Activated CD4-positive, alpha-beta memory T cell treated with anti-CD3 and anti-CD28 coated beads, Interleukin-2, amount 10 ng/mL, durations not matched to agents 7 days and 5 days (primary cell): ENCODE data around the gene WDFY1. TPM values are rescaled to one million over a fixed set of nuclear protein-coding genes. Genes with fewer than 3 reads are reported as not detected.

Experiments
- CTCF ChIA-PET: fragments of 350-600 bp; sonication (Branson Sonifier 250); formaldehyde crosslinking; loops from one replicate; lab custom pipeline; 2021; ENCODE audit warnings: antibody characterized with exemption, inconsistent platforms; lab: Charles Lee
- POLR2A ChIA-PET: fragments of 350-600 bp; sonication (Branson Sonifier 250); formaldehyde crosslinking; loops from one replicate; lab custom pipeline; 2021; ENCODE audit warnings: antibody characterized with exemption; lab: Charles Lee
- DNase-seq: peaks from one replicate; pipeline ENCODE4 v3.0.0-alpha.2; 2020
- H3K27ac Mint-ChIP-seq: one replicate; pipeline ENCODE4 v1.8.0; 2021; ENCODE audit warnings: mild to moderate bottlenecking, mixed read lengths
- H3K27me3 Mint-ChIP-seq: one replicate; pipeline ENCODE4 v1.8.0; 2021; ENCODE audit warnings: mixed read lengths
- H3K36me3 Mint-ChIP-seq: one replicate; pipeline ENCODE4 v1.8.0; 2021; ENCODE audit warnings: low read depth, mixed read lengths
- H3K4me1 Mint-ChIP-seq: one replicate; pipeline ENCODE4 v1.8.0; 2021; ENCODE audit warnings: mixed read lengths
- H3K4me3 Mint-ChIP-seq: one replicate; pipeline ENCODE4 v1.8.0; 2021; ENCODE audit warnings: mild to moderate bottlenecking, mixed read lengths
- H3K9me3 Mint-ChIP-seq: one replicate; pipeline ENCODE4 v1.8.0; 2021; ENCODE audit warnings: mixed read lengths
- total RNA-seq, 2 experiments: library from RNA; stranded (reverse); gene quantifications; one replicate each; pipeline ENCODE4 v1.2.3, GENCODE V29; 2021

The WDFY1 gene
- total RNA-seq, 2 experiments from 2014 or later: 66.2 to 70.9 TPM

DNA sequence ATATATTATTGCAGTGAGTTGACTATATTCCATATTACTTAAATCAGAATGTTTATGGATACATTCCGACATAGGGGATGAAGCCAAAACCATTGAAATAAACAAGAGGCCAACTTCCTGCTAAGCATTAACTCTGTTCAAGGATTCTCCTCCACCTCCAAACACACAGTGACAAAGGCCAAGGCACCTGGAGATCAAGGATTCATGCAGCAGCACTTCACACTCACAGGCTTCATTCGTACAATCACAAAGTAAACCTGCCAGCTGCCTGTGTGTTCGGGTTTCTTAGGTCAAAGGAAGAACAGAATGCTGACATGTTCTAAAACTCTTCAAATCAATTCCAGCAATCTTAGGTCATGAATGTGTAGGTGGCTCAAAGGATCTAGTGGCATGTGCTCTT lies 22.8 kb downstream of the WDFY1 start:
- no peak overlapping the region for H3K27ac Mint-ChIP-seq
- no peaks in the 10 kb centered on the region for H3K27me3 Mint-ChIP-seq
- peaks cover 39% of the 10 kb centered on the region for H3K36me3 Mint-ChIP-seq
- no peak overlapping the region for H3K4me3 Mint-ChIP-seq
- POLR2A ChIA-PET: no interaction called here
- CTCF ChIA-PET: no interaction called here
- H3K9me3 Mint-ChIP-seq: no peaks in the 10 kb centered on the region
- H3K4me1 Mint-ChIP-seq: peaks cover 17% of the 10 kb centered on the region
- DNase-seq: no peak

DNA sequence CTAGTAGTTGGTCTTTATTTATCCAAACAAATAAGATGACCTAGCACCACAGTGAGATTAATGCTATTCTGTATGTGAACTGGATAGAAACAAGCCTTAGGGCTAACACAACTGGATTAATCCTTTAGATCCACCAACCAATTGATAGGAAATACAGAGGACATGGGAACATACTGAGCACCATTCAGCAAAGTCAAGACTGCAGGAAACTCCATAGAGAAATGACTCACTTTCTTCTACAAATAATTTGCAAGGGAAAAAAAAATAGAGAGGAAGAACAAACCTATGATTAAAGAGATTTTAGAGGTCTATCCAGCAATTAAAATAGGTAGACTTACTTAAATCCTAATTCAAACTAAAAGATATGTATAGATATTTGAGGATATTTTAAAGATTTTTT lies 23.9 kb downstream of the WDFY1 start:
- Mint-ChIP-seq H3K27me3 (no peaks in the 10 kb centered on the region), H3K27ac (no peak overlapping the region)
- POLR2A ChIA-PET: no interaction called here

DNA sequence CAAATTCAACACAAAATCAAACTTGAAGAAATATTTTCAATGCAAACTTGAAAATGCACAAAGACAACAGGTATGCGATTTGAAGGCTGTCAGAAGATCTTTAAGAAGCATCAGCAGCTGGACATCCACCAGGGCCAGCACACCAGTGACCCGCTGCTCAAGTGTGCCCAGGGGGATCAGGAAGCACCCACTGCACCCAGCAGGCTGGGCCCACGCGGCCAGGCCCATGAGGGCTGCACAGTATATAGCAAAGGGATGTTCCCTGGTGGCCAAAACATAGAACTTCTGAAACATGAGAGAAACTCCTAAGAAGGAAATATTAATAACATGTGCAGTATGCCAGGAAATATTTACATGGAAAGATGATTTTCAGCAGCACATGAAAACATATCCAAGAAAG lies 25.0 kb downstream of the WDFY1 start:
- no peak overlapping the region for H3K27ac Mint-ChIP-seq
- POLR2A ChIA-PET: interaction anchor here (0.6 kb wide), 1 partner anchor 22 kb away, joined by 5 read pairs; no protein-coding TSS in a partner anchor
- H3K4me3 Mint-ChIP-seq: no peak overlapping the region
- peaks cover 50% of the 10 kb centered on the region for H3K36me3 Mint-ChIP-seq
- H3K27me3 Mint-ChIP-seq: no peaks in the 10 kb centered on the region
- H3K4me1 Mint-ChIP-seq: peaks cover 17% of the 10 kb centered on the region
- CTCF ChIA-PET: no interaction called here
- H3K9me3 Mint-ChIP-seq: no peaks in the 10 kb centered on the region
- DNase-seq: no peak

More for the DNA sequence above, 23.9 kb downstream of the WDFY1 start:
- Mint-ChIP-seq H3K36me3 (peaks cover 43% of the 10 kb centered on the region), H3K4me1 (peaks cover 17% of the 10 kb centered on the region), H3K9me3 (no peaks in the 10 kb centered on the region), H3K4me3 (no peak overlapping the region)
- CTCF ChIA-PET: no interaction called here
- DNase-seq: no peak

DNA sequence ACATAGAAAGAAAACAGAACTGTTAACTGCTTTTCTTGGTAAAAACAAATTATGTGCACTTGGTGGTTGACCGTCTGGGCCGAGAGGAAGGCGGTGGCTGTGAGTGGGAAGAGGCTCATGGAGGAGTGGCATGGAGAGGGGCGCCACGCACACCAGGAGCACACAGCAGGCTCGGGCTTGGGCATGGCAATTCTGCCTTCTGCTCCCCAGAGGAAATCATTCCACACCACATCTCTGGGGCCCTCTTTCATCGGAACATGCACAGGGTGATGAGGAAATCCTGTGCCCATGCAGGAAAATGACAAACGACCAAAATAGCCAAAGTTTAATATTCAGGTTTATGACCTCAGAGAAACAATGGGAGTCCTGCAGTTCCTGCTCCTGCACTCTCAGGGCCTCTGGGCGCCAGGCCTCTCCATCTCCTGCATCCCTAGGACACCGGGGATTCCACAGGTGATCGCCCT lies 26.4 kb downstream of the WDFY1 start:
- ChIA-PET CTCF (no interaction called here), POLR2A (no interaction called here)
- DNase-seq: no peak
- no peak overlapping the region for H3K4me3 Mint-ChIP-seq
- peaks cover 50% of the 10 kb centered on the region for H3K36me3 Mint-ChIP-seq
- no peaks in the 10 kb centered on the region for H3K27me3 Mint-ChIP-seq
- H3K27ac Mint-ChIP-seq: no peak overlapping the region
- peaks cover 17% of the 10 kb centered on the region for H3K4me1 Mint-ChIP-seq
- no peaks in the 10 kb centered on the region for H3K9me3 Mint-ChIP-seq

DNA sequence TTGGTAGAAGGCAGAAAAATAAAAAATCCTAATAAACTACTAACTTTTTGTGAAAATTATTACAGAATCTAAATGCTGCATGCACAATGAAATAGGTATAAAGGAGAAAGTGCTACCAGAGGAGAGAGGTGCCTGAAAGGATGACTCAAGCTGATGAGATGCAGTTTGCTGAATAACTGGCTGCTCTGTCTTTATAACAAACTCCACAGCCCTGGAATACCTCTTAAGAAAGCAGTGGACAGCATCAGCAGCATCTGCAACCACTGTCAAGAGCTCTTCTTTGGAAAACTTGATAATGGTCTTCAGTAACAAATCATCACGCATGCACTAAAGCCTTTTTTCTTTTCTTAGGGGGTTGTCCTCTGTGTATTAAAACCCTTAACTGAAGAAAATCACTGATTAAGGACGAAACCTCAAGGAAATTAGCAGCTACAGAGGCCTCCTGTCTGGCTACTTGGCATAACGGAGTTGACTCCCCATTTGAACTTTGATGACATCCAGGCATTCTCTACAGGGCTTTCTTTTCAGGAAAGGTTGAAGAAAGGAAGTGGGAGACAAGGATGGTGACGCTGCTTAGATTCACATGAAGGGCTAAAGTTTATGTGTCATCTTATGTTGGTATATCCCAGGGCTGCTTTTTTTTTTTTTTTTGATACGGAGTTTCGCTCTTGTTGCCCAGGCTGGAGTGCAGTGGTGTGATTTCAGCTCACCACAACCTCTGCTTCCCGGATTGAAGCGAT lies 28.8 kb downstream of the WDFY1 start:
- ChIA-PET POLR2A (no interaction called here), CTCF (no interaction called here)
- no peak for DNase-seq
- no peak overlapping the region for H3K4me3 Mint-ChIP-seq
- no peaks in the 10 kb centered on the region for H3K9me3 Mint-ChIP-seq
- H3K36me3 Mint-ChIP-seq: peaks cover 47% of the 10 kb centered on the region
- peaks cover 7% of the 10 kb centered on the region for H3K4me1 Mint-ChIP-seq
- H3K27me3 Mint-ChIP-seq: no peaks in the 10 kb centered on the region
- no peak overlapping the region for H3K27ac Mint-ChIP-seq

DNA sequence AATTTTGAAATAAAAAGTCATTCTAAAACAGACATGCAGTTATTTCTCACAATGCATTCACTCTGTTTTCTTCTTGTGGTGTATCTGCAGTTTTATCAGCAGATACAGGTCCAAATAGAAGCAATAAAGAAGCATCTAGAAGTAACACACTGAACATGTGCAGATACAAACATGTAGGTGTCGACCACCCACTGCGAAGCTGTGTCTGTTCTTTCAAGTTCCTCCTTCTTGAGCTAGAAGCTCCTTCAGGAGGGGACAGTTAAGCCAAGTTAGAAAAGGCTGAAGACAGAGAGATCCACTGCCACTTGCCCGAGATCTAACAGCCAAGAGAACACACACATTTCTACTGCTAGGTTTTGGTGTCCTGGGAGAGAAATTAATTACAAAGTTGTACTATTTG lies 30.1 kb downstream of the WDFY1 start:
- CTCF ChIA-PET: interaction anchor here (0.9 kb wide), 1 partner anchor 9 kb away, joined by 3 read pairs; no protein-coding TSS in a partner anchor
- H3K36me3 Mint-ChIP-seq: peaks cover 48% of the 10 kb centered on the region

DNA sequence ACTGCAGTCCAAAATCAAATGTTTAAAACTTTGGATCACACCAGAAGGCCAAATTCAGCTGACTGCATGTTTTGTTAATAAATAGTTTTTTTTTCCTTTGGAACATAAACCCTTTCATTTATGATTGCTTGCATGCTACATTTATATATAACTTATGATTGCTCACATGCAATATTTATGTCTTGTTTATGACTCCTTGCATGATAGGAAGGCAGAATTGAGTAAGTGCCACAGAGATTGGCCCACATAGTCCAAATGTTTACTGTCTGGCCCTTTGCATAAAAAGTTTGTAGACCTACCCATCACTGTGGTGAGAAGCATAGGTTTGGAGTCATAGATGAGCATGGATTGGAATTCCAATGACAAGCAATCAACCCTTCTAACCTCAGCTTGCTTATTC lies 30.8 kb downstream of the WDFY1 start:
- no peaks in the 10 kb centered on the region for H3K9me3 Mint-ChIP-seq
- H3K4me1 Mint-ChIP-seq: peaks cover 9% of the 10 kb centered on the region
- H3K4me3 Mint-ChIP-seq: no peak overlapping the region
- no peak for DNase-seq
- ChIA-PET POLR2A (no interaction called here), CTCF (interaction anchor here (0.9 kb wide), 1 partner anchor 8 kb away, joined by 3 read pairs; no protein-coding TSS in a partner anchor)
- H3K27me3 Mint-ChIP-seq: no peaks in the 10 kb centered on the region
- H3K27ac Mint-ChIP-seq: no peak overlapping the region
- H3K36me3 Mint-ChIP-seq: peaks cover 50% of the 10 kb centered on the region

More for the DNA sequence above, 30.1 kb downstream of the WDFY1 start:
- POLR2A ChIA-PET: interaction anchor here (0.7 to 1.2 kb wide), 2 partner anchors 12 to 50 kb away, joined by 3 read pairs; no protein-coding TSS in a partner anchor
- no peaks in the 10 kb centered on the region for H3K27me3 Mint-ChIP-seq
- H3K27ac Mint-ChIP-seq: no peak overlapping the region
- H3K9me3 Mint-ChIP-seq: no peaks in the 10 kb centered on the region
- DNase-seq: no peak
- H3K4me3 Mint-ChIP-seq: no peak overlapping the region
- peaks cover 4% of the 10 kb centered on the region for H3K4me1 Mint-ChIP-seq

DNA sequence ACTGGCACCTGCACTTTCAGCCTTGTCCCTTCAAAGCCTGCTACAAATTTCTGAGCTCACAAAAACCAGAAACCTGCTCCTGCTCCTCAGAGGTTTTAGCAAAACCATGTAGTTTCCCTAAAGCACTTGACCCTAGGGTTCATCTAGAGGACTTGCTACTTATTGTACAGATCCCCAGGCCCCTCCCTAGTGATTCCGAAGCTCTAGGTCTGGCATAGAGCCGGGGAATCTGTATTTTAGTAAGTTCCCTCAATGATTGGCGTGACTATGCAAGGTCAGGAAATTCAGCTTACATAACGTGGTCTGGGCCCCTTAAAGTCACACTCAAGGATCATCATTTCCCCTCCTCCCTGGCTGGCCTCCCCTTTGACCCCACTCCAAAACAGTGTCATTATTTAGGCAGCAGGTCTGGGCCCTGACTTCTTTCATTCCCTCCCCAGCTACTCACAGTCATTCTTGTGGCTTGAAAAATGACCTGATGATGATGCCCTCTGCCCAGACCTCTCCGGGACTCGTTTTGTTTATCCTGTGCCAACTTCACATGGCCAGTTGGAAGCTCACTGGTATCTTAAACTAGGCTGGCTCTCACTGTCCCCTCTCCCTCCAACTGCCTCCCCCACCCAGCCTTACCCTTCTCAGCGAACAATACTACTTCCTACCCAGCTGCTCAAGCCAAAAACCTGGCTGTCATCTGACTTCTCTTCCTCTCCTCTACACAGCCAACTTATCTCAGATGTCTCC lies 36.0 kb downstream of the WDFY1 start:
- ChIA-PET POLR2A (interaction anchor here (1.1 kb wide), 1 partner anchor 32 kb away, joined by 4 read pairs; no protein-coding TSS in a partner anchor), CTCF (no interaction called here)
- Mint-ChIP-seq H3K27ac (no peak overlapping the region), H3K27me3 (no peaks in the 10 kb centered on the region), H3K36me3 (peaks cover 37% of the 10 kb centered on the region), H3K9me3 (no peaks in the 10 kb centered on the region), H3K4me3 (no peak overlapping the region), H3K4me1 (peaks cover 16% of the 10 kb centered on the region)
- DNase-seq: no peak

DNA sequence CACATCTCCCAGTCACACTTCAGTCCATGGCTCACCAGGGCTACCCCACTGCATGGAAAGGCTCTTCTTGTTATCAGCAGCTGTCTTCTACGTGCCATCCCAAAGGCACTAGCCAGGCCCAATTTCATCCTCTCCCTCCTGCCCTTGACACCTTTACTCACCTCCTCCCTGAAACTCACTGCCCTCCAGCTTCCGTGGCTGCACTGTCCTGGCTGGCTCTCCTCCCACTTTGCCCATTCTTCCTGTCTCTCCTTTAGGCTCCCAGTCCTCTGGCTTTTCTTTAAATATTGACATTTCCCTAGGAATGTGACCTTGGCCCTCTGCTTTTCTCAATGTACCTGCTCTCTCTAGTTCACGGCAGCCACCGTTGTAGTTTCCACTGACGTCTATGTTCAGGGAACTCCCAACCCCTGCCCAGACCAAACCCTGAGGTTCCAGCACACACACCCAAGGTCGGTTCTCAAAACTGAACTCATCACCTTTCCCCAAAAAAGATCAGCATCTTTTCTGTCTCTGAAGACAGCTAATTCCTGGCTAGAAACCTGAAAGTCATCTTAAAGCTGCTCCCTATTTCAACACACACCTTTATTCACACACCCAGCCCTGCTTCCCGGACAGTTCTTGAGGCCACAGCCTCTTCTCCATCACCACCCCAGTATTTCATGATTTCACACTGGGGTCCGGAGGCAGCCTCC lies 36.7 kb downstream of the WDFY1 start:
- ChIA-PET CTCF (no interaction called here), POLR2A (interaction anchor here (0.7 kb wide), 1 partner anchor 53 kb away, joined by 3 read pairs; no protein-coding TSS in a partner anchor)
- no peaks in the 10 kb centered on the region for H3K9me3 Mint-ChIP-seq
- peaks cover 39% of the 10 kb centered on the region for H3K36me3 Mint-ChIP-seq
- H3K27ac Mint-ChIP-seq: no peak overlapping the region
- peaks cover 16% of the 10 kb centered on the region for H3K4me1 Mint-ChIP-seq
- H3K4me3 Mint-ChIP-seq: no peak overlapping the region
- no peaks in the 10 kb centered on the region for H3K27me3 Mint-ChIP-seq
- DNase-seq: no peak

DNA sequence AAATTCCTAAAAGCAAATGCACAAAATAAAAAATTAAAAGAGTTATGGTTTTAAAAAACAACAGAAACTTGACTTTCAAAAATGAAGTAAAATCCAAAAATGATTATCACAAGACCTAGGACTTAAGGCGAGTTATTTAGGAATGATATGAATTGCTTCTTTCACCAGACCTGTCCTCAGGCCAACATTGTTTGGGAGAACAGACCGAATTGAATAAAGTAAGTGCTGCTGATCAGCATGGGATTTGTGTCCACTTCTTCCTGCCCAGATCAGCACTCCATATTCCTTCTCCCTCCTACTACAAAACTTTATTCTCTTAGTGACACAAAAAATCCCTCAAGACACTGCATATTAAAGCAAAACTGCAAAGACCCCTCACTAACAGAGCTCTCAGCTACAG lies 39.1 kb downstream of the WDFY1 start:
- peaks cover 12% of the 10 kb centered on the region for H3K4me1 Mint-ChIP-seq
- H3K4me3 Mint-ChIP-seq: no peak overlapping the region
- ChIA-PET POLR2A (interaction anchor here (1.4 kb wide), 1 partner anchor 52 kb away, joined by 3 read pairs; the partner anchor contains the start of gene MRPL44), CTCF (interaction anchor here (1.1 kb wide), 1 partner anchor 9 kb away, joined by 3 read pairs; no protein-coding TSS in a partner anchor)
- no peak overlapping the region for H3K27ac Mint-ChIP-seq
- H3K9me3 Mint-ChIP-seq: no peaks in the 10 kb centered on the region
- no peaks in the 10 kb centered on the region for H3K27me3 Mint-ChIP-seq
- DNase-seq: no peak
- H3K36me3 Mint-ChIP-seq: peaks cover 39% of the 10 kb centered on the region

DNA sequence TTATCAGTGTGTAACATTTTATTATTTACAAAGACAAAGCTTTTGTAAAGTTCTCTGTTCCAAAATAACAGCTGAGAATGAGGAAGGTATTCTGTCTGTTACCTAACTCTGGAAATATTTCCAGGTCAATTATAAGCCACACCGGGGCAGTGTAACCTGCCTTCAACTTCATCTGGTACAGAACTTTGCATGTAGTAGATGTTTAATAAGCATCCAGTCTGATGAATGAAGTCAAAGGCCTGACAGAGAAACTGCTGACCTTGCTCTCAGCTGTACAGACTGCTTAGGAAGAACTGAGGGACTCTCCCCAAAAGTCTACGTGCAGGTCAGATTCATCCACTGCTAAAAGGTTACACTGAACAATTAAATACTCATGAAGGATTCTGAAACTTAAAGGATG lies 43.3 kb downstream of the WDFY1 start:
- H3K27ac Mint-ChIP-seq: no peak overlapping the region
- no peak for DNase-seq
- H3K9me3 Mint-ChIP-seq: no peaks in the 10 kb centered on the region
- no peak overlapping the region for H3K4me3 Mint-ChIP-seq
- H3K27me3 Mint-ChIP-seq: no peaks in the 10 kb centered on the region
- H3K4me1 Mint-ChIP-seq: peaks cover 17% of the 10 kb centered on the region
- ChIA-PET CTCF (interaction anchor here (0.6 kb wide), 1 partner anchor 23 kb away, joined by 3 read pairs; no protein-coding TSS in a partner anchor), POLR2A (no interaction called here)
- H3K36me3 Mint-ChIP-seq: peaks cover 60% of the 10 kb centered on the region

DNA sequence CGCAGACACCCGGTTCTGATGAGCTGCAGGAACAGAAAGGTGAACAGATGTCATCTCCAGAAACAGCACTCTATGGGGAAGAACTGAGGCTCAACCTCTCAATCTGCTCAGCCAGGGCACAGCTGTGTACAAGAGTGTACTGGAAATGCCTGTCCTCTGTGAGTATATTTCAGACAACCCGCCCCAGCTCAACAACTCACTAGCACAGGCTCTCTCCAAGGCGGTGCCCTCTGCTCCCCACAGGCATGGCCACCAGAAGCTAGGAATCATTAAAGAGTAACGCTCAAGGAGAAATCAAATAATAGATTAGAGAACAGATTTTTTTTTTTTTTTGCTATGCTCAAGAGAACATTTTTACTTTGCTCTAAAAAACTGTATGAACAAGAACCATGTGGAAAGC lies 43.8 kb downstream of the WDFY1 start:
- H3K27me3 Mint-ChIP-seq: no peaks in the 10 kb centered on the region

More for the DNA sequence above, 43.8 kb downstream of the WDFY1 start:
- peak overlapping the region; percentile 42 for H3K27ac Mint-ChIP-seq
- ChIA-PET CTCF (interaction anchor here (0.6 kb wide), 1 partner anchor 23 kb away, joined by 3 read pairs; no protein-coding TSS in a partner anchor), POLR2A (no interaction called here)
- no peaks in the 10 kb centered on the region for H3K9me3 Mint-ChIP-seq
- H3K4me1 Mint-ChIP-seq: peaks cover 23% of the 10 kb centered on the region
- peaks cover 64% of the 10 kb centered on the region for H3K36me3 Mint-ChIP-seq
- no peak for DNase-seq
- H3K4me3 Mint-ChIP-seq: no peak overlapping the region
